ENCODE data around the gene PRTFDC1. TPM values are rescaled to one million over a fixed set of nuclear protein-coding genes. Genes with fewer than 3 reads are reported as not detected.

PRTFDC1 gene
- total RNA-seq, 1 experiment from 2014 or later, result not detected

- H3K4me3 ChIP-seq (replicated peaks in 1 of 2; ENCODE audit: low read depth in 1 of 2, low read length in 2 of 2), result no peak overlapping the region
- H3K27me3 ChIP-seq (ENCODE audit: insufficient read depth, low read length), result no peaks in the 10 kb centered on the region
- peaks cover 38 to 62% of the 10 kb centered on the region in 2 experiments for H3K4me1 ChIP-seq (ENCODE audit: control insufficient read depth in 1 of 2, insufficient read depth in 2 of 2, low read length in 2 of 2)
- ChIA-PET CTCF (no interaction called here), POLR2A (no interaction called here), RAD21 (ENCODE audit: low non-redundant PET in 1 of 2, low total read pairs in 2 of 2, uncharacterized antibody in 2 of 2, unreplicated experiment in 2 of 2) (no interaction called here)
- H3K36me3 ChIP-seq (ENCODE audit: control insufficient read depth in 1 of 2, insufficient read depth in 2 of 2, low read length in 2 of 2), result no peaks in the 10 kb centered on the region
- ATAC-seq, result no peak
- no peaks in the 10 kb centered on the region for H3K9me2 ChIP-seq (ENCODE audit: insufficient read depth)
- TF ChIP-seq ZFX (IDR thresholded peaks at IDR 0.05) (no peak), EGR1 (IDR thresholded peaks at IDR 0.05; ENCODE audit: low read depth) (no peak), POLR2A (IDR thresholded peaks at IDR 0.05; ENCODE audit: borderline replicate concordance, extremely low read depth, insufficient read depth, insufficient read length) (no peak), ATF3 (IDR thresholded peaks at IDR 0.05) (no peak), RAD21 (IDR thresholded peaks at IDR 0.05; ENCODE audit: low read depth) (no peak), MAX (IDR thresholded peaks at IDR 0.05) (no peak), ZNF274 (IDR thresholded peaks at IDR 0.05; ENCODE audit: low read depth, low read length) (no peak), SRF (IDR thresholded peaks at IDR 0.05; ENCODE audit: low read depth) (no peak), FOSL1 (IDR thresholded peaks at IDR 0.05; ENCODE audit: low read depth) (no peak), SP1 (IDR thresholded peaks at IDR 0.05; ENCODE audit: low read depth) (no peak), ELF1 (IDR thresholded peaks at IDR 0.05; ENCODE audit: borderline replicate concordance, low read depth) (no peak), SIN3A (IDR thresholded peaks at IDR 0.05; ENCODE audit: low read depth) (no peak), CBX3 (IDR thresholded peaks at IDR 0.05; ENCODE audit: low read depth) (no peak), YY1 (IDR thresholded peaks at IDR 0.05; ENCODE audit: extremely low read depth, insufficient replicate concordance, low read depth, low read length) (no peak), CEBPB (IDR thresholded peaks at IDR 0.05; ENCODE audit: low read depth) (no peak), CTCF (IDR thresholded peaks at IDR 0.05 in 2 of 3, conservative IDR thresholded peaks at IDR 0.05 in 1 of 3; ENCODE audit: borderline replicate concordance in 1 of 3, insufficient read depth in 1 of 3, low read depth in 2 of 3, low read length in 2 of 3) (no peak), ZBTB33 (IDR thresholded peaks at IDR 0.05; ENCODE audit: extremely low read depth, insufficient replicate concordance, low read length) (no peak)
- H2AFZ ChIP-seq (ENCODE audit: low read depth, low read length, poor library complexity, severe bottlenecking), result no peak overlapping the region
- no peak overlapping the region for H3K4me2 ChIP-seq (ENCODE audit: low read length)
- intact Hi-C loops (cut with micrococcal nuclease), result loop anchor here (10.0 kb wide), 1 partner anchor 185 kb away; no protein-coding TSS in a partner anchor
- H3K9me3 ChIP-seq (ENCODE audit: control insufficient read depth in 1 of 2, insufficient read depth in 1 of 2, low read depth in 1 of 2, low read length in 2 of 2), result no peaks in the 10 kb centered on the region
- no peak overlapping the region for H3K9ac ChIP-seq (ENCODE audit: low read length)
- BruUV-seq (replicated peaks), result no TSS peak
- no peaks in the 10 kb centered on the region for H3K79me2 ChIP-seq (ENCODE audit: insufficient read depth, low read length)
- H3K27ac ChIP-seq (ENCODE audit: low read depth, low read length), result no peak overlapping the region
- no peaks in the 10 kb centered on the region for H4K20me1 ChIP-seq (ENCODE audit: insufficient read depth)
- no peak for DNase-seq (ENCODE audit: low read depth, low spot score)
Measured at GRCh38 chr10:24899571-24899970, 52.8 kb downstream of the PRTFDC1 start.

Measured in HCT116 (cell line).